GM23338 (cell line): ENCODE results near the gene ATP8B2. TPM values are rescaled to one million over a fixed set of nuclear protein-coding genes. Genes with fewer than 3 reads are reported as not detected.

Experiments used
- ATAC-seq: fragments of 200-7000 bp; cut with Tn5 transposase; 3 replicates; pipeline ENCODE4 v1.9.1; 2020
- DNase-seq: peaks from one replicate; pipeline ENCODE4 v3.0.0-alpha.2; 2015; ENCODE audit warnings: low spot score
- H2AFZ ChIP-seq: fragments of 200-600 bp; sonication (generic); 2 replicates; pipeline ENCODE4 v1.8.0; 2016; ENCODE audit warnings: antibody characterized with exemption, mild to moderate bottlenecking, moderate library complexity
- H3F3A ChIP-seq: fragments of 200-600 bp; sonication (generic); replicated peaks from 2 replicates; pipeline ENCODE4 v1.8.0; 2017; ENCODE audit warnings: antibody characterized with exemption, mixed run types, low read depth
- H3K27ac ChIP-seq: fragments of 200-600 bp; sonication (generic); 2 replicates; pipeline ENCODE4 v1.6.1; 2016; ENCODE audit warnings: low read depth
- H3K27me3 ChIP-seq: fragments of 200-600 bp; sonication (generic); 2 replicates; pipeline ENCODE4 v1.8.0; 2016; ENCODE audit warnings: mild to moderate bottlenecking, mixed run types, moderate library complexity; ENCODE audit not compliant: insufficient read depth
- H3K36me3 ChIP-seq: fragments of 200-600 bp; sonication (generic); 2 replicates; pipeline ENCODE4 v1.8.0; 2016; ENCODE audit warnings: mild to moderate bottlenecking; ENCODE audit not compliant: insufficient read depth
- H3K4me1 ChIP-seq: fragments of 200-600 bp; sonication (generic); 2 replicates; pipeline ENCODE4 v1.8.0; 2016; ENCODE audit warnings: mild to moderate bottlenecking, moderate library complexity; ENCODE audit not compliant: insufficient read depth
- H3K4me2 ChIP-seq: fragments of 200-600 bp; sonication (generic); 2 replicates; pipeline ENCODE4 v1.7.1; 2017; ENCODE audit warnings: mixed run types
- H3K4me3 ChIP-seq: fragments of 200-600 bp; sonication (generic); 2 replicates; pipeline ENCODE4 v1.6.1; 2016; ENCODE audit warnings: mixed run types
- H3K79me2 ChIP-seq: fragments of 200-600 bp; sonication (generic); replicated peaks from 2 replicates; pipeline ENCODE4 v1.8.0; 2017; ENCODE audit warnings: mild to moderate bottlenecking; ENCODE audit not compliant: insufficient read depth
- H3K9me2 ChIP-seq: fragments of 200-600 bp; sonication (generic); 2 replicates; pipeline ENCODE4 v1.8.0; 2017; ENCODE audit not compliant: insufficient read depth
- H4K20me1 ChIP-seq: fragments of 200-600 bp; sonication (generic); replicated peaks from 2 replicates; pipeline ENCODE4 v1.8.0; 2017; ENCODE audit warnings: mild to moderate bottlenecking; ENCODE audit not compliant: insufficient read depth
- H3K27ac Mint-ChIP-seq: 2 replicates; pipeline ENCODE4 v1.8.0; 2020; ENCODE audit warnings: inconsistent platforms, mild to moderate bottlenecking, moderate library complexity, mixed read lengths
- H3K27me3 Mint-ChIP-seq: 3 replicates; pipeline ENCODE4 v1.8.0; 2022; ENCODE audit warnings: low read depth, mild to moderate bottlenecking, moderate library complexity, mixed read lengths, inconsistent platforms; ENCODE audit not compliant: insufficient read depth, poor library complexity
- H3K36me3 Mint-ChIP-seq: 3 replicates; pipeline ENCODE4 v1.8.0; 2021; ENCODE audit warnings: low read depth, mild to moderate bottlenecking, inconsistent platforms, moderate library complexity, mixed read lengths
- H3K4me1 Mint-ChIP-seq: 3 replicates; pipeline ENCODE4 v1.8.0; 2020; ENCODE audit warnings: mild to moderate bottlenecking, inconsistent platforms, mixed read lengths
- H3K4me3 Mint-ChIP-seq: 3 replicates; pipeline ENCODE4 v1.8.0; 2021; ENCODE audit warnings: moderate library complexity, mild to moderate bottlenecking, inconsistent platforms, mixed read lengths
- H3K9me3 Mint-ChIP-seq: 3 replicates; pipeline ENCODE4 v1.8.0; 2020; ENCODE audit warnings: moderate library complexity, mild to moderate bottlenecking, inconsistent platforms, mixed read lengths
- CTCF ChIP-seq, 2 experiments: fragments of 200-600 bp in 1 of 2; sonication (generic) in 1 of 2; conservative IDR thresholded peaks; 2 replicates each; pipeline versions ENCODE4 v1.5.1 to v1.6.1; 2016 to 2017; ENCODE audit warnings: antibody characterized with exemption in 2 of 2, low read depth in 2 of 2, mild to moderate bottlenecking in 2 of 2, moderate library complexity in 1 of 2
- EZH2phosphoT487 ChIP-seq: fragments of 200-600 bp; sonication (generic); IDR thresholded peaks from one replicate; pipeline ENCODE4 v1.8.1; 2018; ENCODE audit warnings: antibody characterized with exemption; ENCODE audit not compliant: unreplicated experiment
- JUNB ChIP-seq: IDR thresholded peaks from one replicate; pipeline ENCODE4 v1.6.1; 2016; ENCODE audit warnings: antibody characterized with exemption; ENCODE audit not compliant: unreplicated experiment
- POLR2AphosphoS5 ChIP-seq: IDR thresholded peaks from 2 replicates; pipeline ENCODE4 v1.6.1; 2016; ENCODE audit warnings: antibody characterized with exemption, low read depth
- REST ChIP-seq: IDR thresholded peaks from one replicate; pipeline ENCODE4 v1.6.1; 2018; ENCODE audit warnings: antibody characterized with exemption; ENCODE audit not compliant: unreplicated experiment
- STAT1 ChIP-seq: IDR thresholded peaks from one replicate; pipeline ENCODE4 v1.6.1; 2016; ENCODE audit warnings: antibody characterized with exemption; ENCODE audit not compliant: unreplicated experiment
- polyA plus RNA-seq: library from polyadenylated mRNA; unstranded; fragments of >200 nt; fragmentation: Nextera tagmentation; extraction: Ambion mirVana; gene quantifications from 2 replicates; pipeline ENCODE4 v1.2.1, GENCODE V29; 2016
- total RNA-seq: library from RNA; depleted of rRNA; stranded (reverse); fragments of >200 nt; shearing (Covaris generic); gene quantifications from 2 replicates; pipeline ENCODE4 v1.2.3, GENCODE V29; 2014

The ATP8B2 gene
- total and polyA plus RNA-seq, 2 experiments from 2014 or later = 11.0 to 112 TPM

GRCh38 chr1:154328318-154329151, 3.2 kb downstream of the ATP8B2 start:
- Histone ChIP-seq H3K4me3 (peak overlapping the region; percentile 71), H3K4me2 (peak overlapping the region; percentile 92), H4K20me1 (peaks cover 23% of the 10 kb centered on the region), H3K9me2 (no peaks in the 10 kb centered on the region), H3F3A (peaks cover 11% of the 10 kb centered on the region), H3K27me3 (no peaks in the 10 kb centered on the region), H3K27ac (no peak overlapping the region), H3K79me2 (peaks cover 24% of the 10 kb centered on the region), H2AFZ (no peak overlapping the region), H3K36me3 (peaks cover 14% of the 10 kb centered on the region), H3K4me1 (peaks cover 30% of the 10 kb centered on the region)
- peak; percentile 40 for ATAC-seq
- Mint-ChIP-seq H3K27me3 (peaks cover 21% of the 10 kb centered on the region), H3K4me3 (peak overlapping the region; percentile 78), H3K9me3 (no peaks in the 10 kb centered on the region), H3K27ac (peak overlapping the region; percentile 70; the same call in 1 of the 2 replicates), H3K4me1 (peaks cover 42% of the 10 kb centered on the region), H3K36me3 (peaks cover 26% of the 10 kb centered on the region)
- peak; percentile 86 for DNase-seq
- TF ChIP-seq POLR2AphosphoS5 = 0 out of 2 replicates have a peak, but pooled peaks have one; percentile 26
- TF ChIP-seq STAT1 = no peak

- H3K79me2 ChIP-seq = peaks cover 24% of the 10 kb centered on the region
- peak; percentile 22 for ATAC-seq
- DNase-seq = peak; percentile 93
- Mint-ChIP-seq H3K27me3 (peaks cover 21% of the 10 kb centered on the region), H3K4me1 (peaks cover 41% of the 10 kb centered on the region), H3K36me3 (peaks cover 30% of the 10 kb centered on the region), H3K9me3 (no peaks in the 10 kb centered on the region), H3K4me3 (peak overlapping the region; percentile 72), H3K27ac (no peak overlapping the region)
- H3K4me3 ChIP-seq = peak overlapping the region; percentile 71
- H3F3A ChIP-seq = peaks cover 11% of the 10 kb centered on the region
- peaks cover 23% of the 10 kb centered on the region for H4K20me1 ChIP-seq
- no peak overlapping the region for H2AFZ ChIP-seq
- no peak overlapping the region for H3K27ac ChIP-seq
- H3K4me1 ChIP-seq = peaks cover 29% of the 10 kb centered on the region
- H3K9me2 ChIP-seq = no peaks in the 10 kb centered on the region
- H3K4me2 ChIP-seq = peak overlapping the region; percentile 92
- TF ChIP-seq CTCF (conservative IDR thresholded peaks at IDR 0.05; ENCODE audit: low read depth in 2 of 2) (peak; percentile 70 to 71), POLR2AphosphoS5 (no peak), EZH2phosphoT487 (no peak), REST (no peak), JUNB (no peak)
- H3K27me3 ChIP-seq = no peaks in the 10 kb centered on the region
- peaks cover 19% of the 10 kb centered on the region for H3K36me3 ChIP-seq
Measured at GRCh38 chr1:154329152-154329521, 3.8 kb downstream of the ATP8B2 start.
